ENCODE data around the gene CA5A. TPM values are rescaled to one million over a fixed set of nuclear protein-coding genes. Genes with fewer than 3 reads are reported as not detected.
"Not testable (repeated sequence)": the region's sequence is repeated elsewhere in the genome, so short reads cannot be mapped to it uniquely, and the experiment has no call there.

The CA5A gene
- total RNA-seq, 4 donors from 2014 or later: not detected

DNA sequence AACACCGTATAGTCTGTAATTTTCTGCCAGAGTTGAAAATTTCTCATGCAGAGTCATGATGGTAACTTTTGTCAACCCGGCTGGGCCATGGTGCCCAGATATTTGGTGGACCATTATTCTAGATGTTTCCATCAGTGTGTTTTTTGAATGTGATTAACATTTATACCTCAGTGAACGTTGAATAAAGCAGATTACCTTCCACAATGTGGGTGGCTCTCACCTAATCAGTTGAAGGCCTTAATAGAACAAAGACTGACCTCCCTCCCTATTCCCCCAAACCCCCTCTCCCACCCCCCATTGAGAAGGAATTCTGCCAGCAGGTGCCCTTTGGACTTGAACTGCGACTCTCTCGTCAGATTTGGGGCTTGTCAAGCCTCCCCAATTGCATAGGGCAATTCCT is 6.4 kb upstream of the CA5A start:
- Histone ChIP-seq H3K4me3 (no peak overlapping the region), H3K27ac (replicated peaks in 1 of 4) (no peak overlapping the region), H3K27me3 (no peaks in the 10 kb centered on the region), H3K36me3 (no peaks in the 10 kb centered on the region), H3K4me1 (peaks cover 3 to 11% (median 9%) of the 10 kb centered on the region in 4 donors), H3K9me3 (no peaks in the 10 kb centered on the region)
- 90% methylated on average over 5 of the region's 5 CpGs for WGBS
- TF ChIP-seq, protein P1, sequence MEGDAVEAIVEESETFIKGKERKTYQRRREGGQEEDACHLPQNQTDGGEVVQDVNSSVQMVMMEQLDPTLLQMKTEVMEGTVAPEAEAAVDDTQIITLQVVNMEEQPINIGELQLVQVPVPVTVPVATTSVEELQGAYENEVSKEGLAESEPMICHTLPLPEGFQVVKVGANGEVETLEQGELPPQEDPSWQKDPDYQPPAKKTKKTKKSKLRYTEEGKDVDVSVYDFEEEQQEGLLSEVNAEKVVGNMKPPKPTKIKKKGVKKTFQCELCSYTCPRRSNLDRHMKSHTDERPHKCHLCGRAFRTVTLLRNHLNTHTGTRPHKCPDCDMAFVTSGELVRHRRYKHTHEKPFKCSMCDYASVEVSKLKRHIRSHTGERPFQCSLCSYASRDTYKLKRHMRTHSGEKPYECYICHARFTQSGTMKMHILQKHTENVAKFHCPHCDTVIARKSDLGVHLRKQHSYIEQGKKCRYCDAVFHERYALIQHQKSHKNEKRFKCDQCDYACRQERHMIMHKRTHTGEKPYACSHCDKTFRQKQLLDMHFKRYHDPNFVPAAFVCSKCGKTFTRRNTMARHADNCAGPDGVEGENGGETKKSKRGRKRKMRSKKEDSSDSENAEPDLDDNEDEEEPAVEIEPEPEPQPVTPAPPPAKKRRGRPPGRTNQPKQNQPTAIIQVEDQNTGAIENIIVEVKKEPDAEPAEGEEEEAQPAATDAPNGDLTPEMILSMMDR (IDR thresholded peaks at IDR 0.05): no peak
- no peak for TF ChIP-seq EP300 (IDR thresholded peaks at IDR 0.05)
- TF ChIP-seq POLR2A (IDR thresholded peaks at IDR 0.05; ENCODE audit: low read depth): no peak
- no peak for TF ChIP-seq POLR2AphosphoS5 (IDR thresholded peaks at IDR 0.05)
- intact Hi-C loops (cut with DNase I): no loop called here
- no peak for DNase-seq (ENCODE audit: extremely low spot score)

DNA sequence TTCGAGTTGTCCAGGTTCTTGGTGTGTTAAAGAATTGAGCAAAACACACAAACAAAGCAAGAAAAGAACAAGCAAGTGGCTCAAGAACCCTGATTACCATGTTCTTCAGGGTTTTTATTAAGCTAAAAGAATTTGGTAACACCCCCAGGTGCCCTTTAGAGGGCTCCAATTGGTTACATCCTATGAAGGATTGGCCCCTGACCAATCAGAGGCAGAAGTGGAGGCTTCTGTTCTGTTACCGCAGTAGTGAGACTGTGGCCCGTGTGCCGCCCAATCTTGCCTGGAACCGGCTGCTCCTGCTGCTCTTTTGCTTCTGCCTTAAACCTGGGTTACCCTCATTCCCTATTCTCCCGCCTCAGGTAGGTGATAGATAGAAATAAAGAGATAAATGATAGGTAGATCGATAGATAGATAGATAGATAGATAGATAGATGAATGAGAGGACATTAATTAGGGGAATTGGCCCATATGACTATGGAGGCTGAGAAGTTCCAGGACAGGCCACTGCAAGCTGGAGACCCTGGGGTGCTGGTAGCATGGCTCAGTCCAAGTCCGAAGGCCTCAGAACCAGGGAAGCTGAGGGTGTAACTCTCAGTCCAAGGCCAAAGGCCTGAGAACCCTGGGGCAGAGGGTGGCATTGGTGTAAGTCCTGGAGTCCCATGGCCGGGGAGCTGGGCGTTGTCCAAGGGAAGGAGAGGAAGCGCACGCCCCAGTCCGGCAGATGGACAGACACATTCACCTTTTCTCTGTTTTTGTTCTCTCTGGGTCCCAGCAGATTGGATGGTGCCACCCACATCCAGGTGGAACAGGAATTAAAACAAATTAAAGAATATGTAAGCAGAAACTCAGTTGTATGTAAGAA is 3.5 kb upstream of the CA5A start:
- Histone ChIP-seq H3K4me3 (no peak overlapping the region), H3K9me3 (no peaks in the 10 kb centered on the region), H3K27ac (replicated peaks in 1 of 4) (no peak overlapping the region), H3K36me3 (no peaks in the 10 kb centered on the region), H3K4me1 (peaks cover 0 to under 1% (median under 1%) of the 10 kb centered on the region in 4 donors), H3K27me3 (no peaks in the 10 kb centered on the region)
- no peak for DNase-seq (ENCODE audit: extremely low spot score)
- 93% methylated on average over 13 of the region's 13 CpGs for WGBS
- intact Hi-C loops (cut with DNase I): no loop called here
- TF ChIP-seq POLR2AphosphoS5 (IDR thresholded peaks at IDR 0.05) (no peak), EP300 (IDR thresholded peaks at IDR 0.05) (no peak)

DNA sequence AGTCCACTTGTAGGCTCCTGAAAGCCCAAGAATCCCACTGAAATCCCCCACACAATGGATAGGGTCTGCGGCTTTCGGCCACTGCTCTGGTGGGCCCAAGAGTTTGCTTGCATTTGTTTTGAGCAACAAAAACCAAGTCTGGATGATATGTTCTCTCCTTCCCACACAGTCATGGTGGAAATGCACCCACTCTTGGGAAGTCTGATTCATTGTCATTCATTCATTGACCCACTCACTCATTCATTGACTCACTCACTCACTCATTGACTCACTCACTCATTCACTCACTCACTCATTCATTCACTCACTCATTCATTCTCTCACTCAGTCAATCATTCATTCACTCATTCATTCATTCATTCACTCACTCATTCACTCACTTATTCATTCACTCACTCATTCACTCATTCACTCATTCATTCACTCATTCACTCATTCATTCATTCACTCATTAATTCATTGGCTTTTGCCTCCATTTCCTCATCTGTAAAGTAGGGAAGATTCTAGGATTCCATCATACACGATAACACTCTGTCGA is 2.2 kb upstream of the CA5A start:
- no peaks in the 10 kb centered on the region for H3K4me1 ChIP-seq
- intact Hi-C loops (cut with DNase I): no loop called here
- WGBS: 100% methylated on average over 4 of the region's 4 CpGs
- H3K9me3 ChIP-seq: no peaks in the 10 kb centered on the region
- H3K36me3 ChIP-seq: no peaks in the 10 kb centered on the region
- DNase-seq (ENCODE audit: extremely low spot score): no peak
- no peaks in the 10 kb centered on the region for H3K27me3 ChIP-seq
- no peak overlapping the region for H3K4me3 ChIP-seq
- TF ChIP-seq POLR2AphosphoS5 (IDR thresholded peaks at IDR 0.05): no peak
- no peak for TF ChIP-seq EP300 (IDR thresholded peaks at IDR 0.05)
- TF ChIP-seq, protein P1 (IDR thresholded peaks at IDR 0.05): no peak
- no peak for TF ChIP-seq POLR2A (IDR thresholded peaks at IDR 0.05; ENCODE audit: low read depth)
- no peak overlapping the region for H3K27ac ChIP-seq (replicated peaks in 1 of 4)

DNA sequence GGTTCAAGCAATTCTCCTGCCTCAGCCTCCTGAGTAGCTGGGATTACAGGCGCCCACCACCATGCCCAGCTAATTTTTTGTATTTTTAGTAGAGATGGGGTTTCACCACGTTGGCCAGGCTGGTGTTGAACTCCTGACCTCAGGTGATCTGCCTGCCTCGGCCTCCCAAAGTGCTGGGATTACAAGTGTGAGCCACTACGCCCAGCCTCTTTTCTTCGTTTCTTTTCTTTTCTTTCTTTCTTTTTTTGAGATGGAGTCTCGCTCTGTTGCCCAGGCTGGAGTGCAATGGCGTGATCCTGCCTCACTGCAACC is 858 bp upstream of the CA5A start:
- H3K27me3 ChIP-seq; intact Hi-C loops (cut with DNase I); H3K9me3 ChIP-seq; H3K36me3 ChIP-seq; H3K4me3 ChIP-seq; H3K4me1 ChIP-seq; H3K27ac ChIP-seq (replicated peaks in 1 of 4); DNase-seq (ENCODE audit: extremely low spot score): not testable (repeated sequence)
- 86% methylated on average over 7 of the region's 7 CpGs for WGBS

DNA sequence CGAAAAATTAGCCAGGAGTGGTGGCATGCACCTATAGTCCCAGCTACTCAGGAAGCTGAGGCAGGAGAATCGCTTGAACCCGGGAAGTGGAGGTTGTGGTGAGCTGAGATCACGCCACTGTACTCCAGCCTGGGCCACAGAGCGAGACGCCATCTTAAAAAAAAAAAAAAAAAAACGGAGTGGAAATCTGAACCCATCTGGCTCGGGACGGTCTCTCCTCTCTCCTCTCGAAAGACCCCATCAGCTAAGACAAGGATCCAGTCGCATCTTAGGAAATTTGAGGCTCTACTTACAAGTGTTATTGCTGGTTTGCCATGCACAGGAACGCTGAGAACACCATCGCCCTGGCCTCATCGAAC is 334 bp downstream of the CA5A start:
- H3K9me3 ChIP-seq; H3K4me3 ChIP-seq; DNase-seq (ENCODE audit: extremely low spot score); H3K4me1 ChIP-seq; H3K36me3 ChIP-seq; H3K27me3 ChIP-seq; intact Hi-C loops (cut with DNase I); H3K27ac ChIP-seq (replicated peaks in 1 of 4): not testable (repeated sequence)
- WGBS: 88% methylated on average over 14 of the region's 14 CpGs

DNA sequence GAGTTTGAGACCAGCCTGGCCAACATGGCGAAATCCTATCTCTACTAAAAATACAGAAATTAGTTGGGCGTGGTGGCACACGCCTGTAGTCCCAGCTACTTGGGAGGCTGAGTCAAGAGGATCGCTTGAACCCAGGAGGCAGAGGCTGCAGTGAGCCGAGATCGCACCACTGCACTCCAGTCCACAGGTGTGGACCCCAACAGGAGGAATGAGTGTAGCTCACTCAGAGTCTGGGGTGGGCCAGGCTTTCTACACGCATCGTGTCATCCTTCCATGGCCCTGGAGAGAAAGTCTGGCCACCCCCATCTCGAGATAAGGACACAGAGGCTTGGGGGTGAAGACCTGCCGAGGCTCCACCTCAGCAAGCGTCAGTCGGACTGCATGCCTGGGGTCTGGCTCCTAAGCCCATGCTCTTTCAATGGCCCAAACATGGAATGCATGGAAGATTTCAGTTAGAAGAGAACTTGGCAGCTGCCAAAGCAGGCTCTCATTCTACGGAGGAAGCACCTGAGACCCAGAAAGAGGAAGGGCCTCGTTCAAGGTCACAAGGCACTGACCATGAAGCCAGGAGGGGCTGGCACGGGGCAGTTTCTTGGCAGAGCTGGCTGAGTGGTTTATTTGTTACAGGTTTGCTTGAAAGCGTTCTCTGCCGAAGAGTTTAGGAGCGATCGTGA is 1.4 kb downstream of the CA5A start:
- H3K36me3 ChIP-seq; H3K27ac ChIP-seq (replicated peaks in 1 of 4); H3K9me3 ChIP-seq; intact Hi-C loops (cut with DNase I); H3K4me1 ChIP-seq; H3K4me3 ChIP-seq; DNase-seq (ENCODE audit: extremely low spot score): not testable (repeated sequence)
- peaks cover 0 to 15% (median 0%) of the 10 kb centered on the region in 4 donors for H3K27me3 ChIP-seq
- 87% methylated on average over 19 of the region's 19 CpGs for WGBS

All from esophagus muscularis mucosa (tissue), 4 donors.